Measurements from ENCODE around the gene IRF9.

- TF ChIP-seq CTCF (IDR thresholded peaks at IDR 0.05) (no peak), POLR2A (IDR thresholded peaks at IDR 0.05) (no peak)
These were observed 21.7 kb upstream of the IRF9 start for GRCh38 chr14:24139272-24139934.

Data from tibial nerve (tissue), 3 donors.